K562 (cell line): ENCODE measurements around the gene BATF. TPM values are rescaled to one million over a fixed set of nuclear protein-coding genes. Genes with fewer than 3 reads are reported as not detected.

Experiments used
- EP400 ChIP-seq: fragments of 450-650 bp; IDR thresholded peaks from 2 replicates; pipeline ENCODE4 v1.6.1; 2017; ENCODE audit warnings: antibody characterized with exemption, mild to moderate bottlenecking, moderate library complexity
- JUN ChIP-seq, 2 experiments: sonication (generic) in 1 of 2; formaldehyde crosslinking in 1 of 2; IDR thresholded peaks; 2 replicates each; pipeline versions ENCODE4 v1.6.1 to v1.8.0; 2012 to 2022; ENCODE audit warnings: borderline replicate concordance in 2 of 2, mild to moderate bottlenecking in 2 of 2, improper control_type of control experiment in 1 of 2, low read depth in 1 of 2, low read length in 1 of 2, missing genetic modification reagents in 1 of 2
- JUND ChIP-seq, 2 experiments: IDR thresholded peaks; 2 replicates in 1 of 2; 3 replicates in 1 of 2; pipeline ENCODE4 v1.6.1; 2011; ENCODE audit warnings: borderline replicate concordance in 2 of 2, low read depth in 2 of 2, low read length in 2 of 2, improper control_type of control experiment in 1 of 2, missing biosample characterization in 1 of 2, missing genetic modification characterization in 1 of 2, missing genetic modification reagents in 1 of 2
- KHSRP ChIP-seq: fragments of 450-650 bp; IDR thresholded peaks from 2 replicates; pipeline ENCODE4 v1.6.1; 2017
- KLF10 ChIP-seq: fragments of 250-450 bp; sonication (Bioruptor Pico); IDR thresholded peaks from 2 replicates; pipeline ENCODE4 v1.6.1; 2021; ENCODE audit warnings: matching md5 sums
- MEF2A ChIP-seq: IDR thresholded peaks from 2 replicates; pipeline ENCODE4 v1.6.1; 2011; ENCODE audit warnings: low read depth, mild to moderate bottlenecking, low read length, moderate library complexity; ENCODE audit not compliant: control insufficient read depth
- NFE2L1 ChIP-seq: fragments of 450-650 bp; IDR thresholded peaks from 2 replicates; pipeline ENCODE4 v1.6.1; 2016; ENCODE audit warnings: missing genetic modification characterization, low read depth, mild to moderate bottlenecking, missing compliant biosample characterization, moderate library complexity, borderline replicate concordance
- RAD21 ChIP-seq, 2 experiments: fragments of 250-450 bp in 1 of 2; fragments of 450-650 bp in 1 of 2; sonication (Bioruptor Pico) in 1 of 2; formaldehyde crosslinking in 1 of 2; IDR thresholded peaks in 1 of 2; conservative IDR thresholded peaks in 1 of 2; 2 replicates each; pipeline versions ENCODE4 v1.4.0 to v1.8.0; 2020 to 2022; ENCODE audit warnings: mild to moderate bottlenecking in 2 of 2, moderate library complexity in 1 of 2
- RCOR1 ChIP-seq, 2 experiments: IDR thresholded peaks; 2 replicates each; pipeline ENCODE4 v1.6.1; 2012; ENCODE audit warnings: low read depth in 2 of 2, low read length in 2 of 2, borderline replicate concordance in 1 of 2, improper control_type of control experiment in 1 of 2
- SP2 ChIP-seq: IDR thresholded peaks from 2 replicates; pipeline ENCODE4 v1.6.1; 2011; ENCODE audit warnings: mild to moderate bottlenecking, low read depth, low read length, moderate library complexity; ENCODE audit not compliant: poor library complexity, severe bottlenecking; ENCODE audit errors: extremely low read depth
- TEAD2 ChIP-seq: fragments of 450-650 bp; IDR thresholded peaks from 2 replicates; pipeline ENCODE4 v1.6.1; 2016; ENCODE audit warnings: missing genetic modification characterization, control low read depth, missing compliant biosample characterization
- U2AF1 ChIP-seq: fragments of 200-400 bp; formaldehyde crosslinking; optimal IDR thresholded peaks from 2 replicates; pipeline ENCODE3; 2017; ENCODE audit warnings: mild to moderate bottlenecking, low read depth, low read length, moderate library complexity
- ZNF146 ChIP-seq: IDR thresholded peaks from one replicate; pipeline ENCODE4 v1.6.1; 2018; ENCODE audit warnings: missing compliant biosample characterization; ENCODE audit not compliant: unreplicated experiment
- ZNF263 ChIP-seq: sonication (generic); formaldehyde crosslinking; IDR thresholded peaks from 2 replicates; pipeline ENCODE4 v1.8.0; 2022; ENCODE audit warnings: mild to moderate bottlenecking, missing genetic modification reagents, borderline replicate concordance
- ZNF561 ChIP-seq: fragments of 450-650 bp; formaldehyde crosslinking; conservative IDR thresholded peaks from 2 replicates; pipeline ENCODE4 v1.4.0; 2020; ENCODE audit warnings: mild to moderate bottlenecking, moderate library complexity
- polyA plus RNA-seq, 8 experiments: library from polyadenylated mRNA; depleted of rRNA in 4 of 8; stranded (reverse) in 5 of 8; unstranded in 3 of 8; fragments of >200 nt; fragmentation: Nextera tagmentation in 2 of 8; fragmentation: Illumina TruSeq in 1 of 8; extraction: Ambion mirVana in 2 of 8; extraction: Trizol in 1 of 8; gene quantifications; 2 replicates each; pipeline versions ENCODE4 v1.2.1 to v1.2.3, GENCODE V29; 2011 to 2014; ENCODE audit warnings: inconsistent platforms in 1 of 8, missing spikeins in 1 of 8
- total RNA-seq, 7 experiments: library from RNA; depleted of rRNA in 6 of 7; stranded (reverse); fragments of >200 nt in 6 of 7; fragmentation: Illumina TruSeq in 2 of 7; extraction: Trizol in 2 of 7; gene quantifications; 2 replicates each; pipeline versions ENCODE4 v1.2.1 to v1.2.3, GENCODE V29; 2011 to 2021; ENCODE audit warnings: low replicate concordance in 1 of 7
- TF ChIP-seq, protein P1 (sequence below): fragments of 250-450 bp; sonication (Bioruptor Pico); IDR thresholded peaks from 2 replicates; pipeline ENCODE4 v1.4.0; 2020; ENCODE audit warnings: mild to moderate bottlenecking
- TF ChIP-seq, protein P2 (sequence below): fragments of 450-650 bp; IDR thresholded peaks from 2 replicates; pipeline ENCODE4 v1.6.1; 2018; ENCODE audit warnings: mild to moderate bottlenecking, low read depth; ENCODE audit not compliant: partially characterized antibody
- TF ChIP-seq, protein P3 (sequence below): fragments of 450-650 bp; formaldehyde crosslinking; IDR thresholded peaks from 2 replicates; pipeline ENCODE4 v1.4.0; 2020; ENCODE audit warnings: mild to moderate bottlenecking, moderate library complexity
- TF ChIP-seq, protein P4 (sequence below): fragments of 450-650 bp; formaldehyde crosslinking; IDR thresholded peaks from 2 replicates; pipeline ENCODE4 v1.4.0; 2022; ENCODE audit warnings: missing genetic modification characterization
- TF ChIP-seq, protein P5 (sequence below): fragments of 250-450 bp; sonication (Bioruptor Pico); IDR thresholded peaks from 2 replicates; pipeline ENCODE4 v1.5.0; 2021

The BATF gene
- total and polyA plus RNA-seq, 9 of the 15 experiments (the other 6 are each of a cell fraction or from before 2014, with no cell fraction given): 0.13 to 2.1 (median 0.55) TPM; not detected in 2

DNA sequence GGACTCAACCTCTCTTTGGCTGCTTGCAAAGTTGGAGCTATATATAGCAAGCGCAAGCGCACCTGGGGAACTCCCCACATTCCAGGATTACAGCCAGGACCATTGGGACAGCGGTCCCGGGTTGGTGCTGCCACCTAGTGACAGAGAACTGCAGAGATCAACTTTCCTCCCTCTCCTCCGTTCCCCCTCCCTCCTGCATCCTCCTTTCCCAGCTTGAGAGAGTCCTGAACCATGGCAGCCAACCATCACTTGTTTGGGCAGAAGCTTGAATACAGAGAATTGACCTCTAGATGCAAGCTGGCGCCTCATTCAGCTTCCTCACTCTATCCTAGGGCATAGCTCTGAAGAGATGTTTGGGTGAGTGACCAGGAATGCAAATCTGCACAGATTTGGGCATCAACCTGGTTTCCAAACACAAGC, 38.8 kb downstream of the BATF start (continued):
- no peak for TF ChIP-seq EP400
- TF ChIP-seq, protein P1, sequence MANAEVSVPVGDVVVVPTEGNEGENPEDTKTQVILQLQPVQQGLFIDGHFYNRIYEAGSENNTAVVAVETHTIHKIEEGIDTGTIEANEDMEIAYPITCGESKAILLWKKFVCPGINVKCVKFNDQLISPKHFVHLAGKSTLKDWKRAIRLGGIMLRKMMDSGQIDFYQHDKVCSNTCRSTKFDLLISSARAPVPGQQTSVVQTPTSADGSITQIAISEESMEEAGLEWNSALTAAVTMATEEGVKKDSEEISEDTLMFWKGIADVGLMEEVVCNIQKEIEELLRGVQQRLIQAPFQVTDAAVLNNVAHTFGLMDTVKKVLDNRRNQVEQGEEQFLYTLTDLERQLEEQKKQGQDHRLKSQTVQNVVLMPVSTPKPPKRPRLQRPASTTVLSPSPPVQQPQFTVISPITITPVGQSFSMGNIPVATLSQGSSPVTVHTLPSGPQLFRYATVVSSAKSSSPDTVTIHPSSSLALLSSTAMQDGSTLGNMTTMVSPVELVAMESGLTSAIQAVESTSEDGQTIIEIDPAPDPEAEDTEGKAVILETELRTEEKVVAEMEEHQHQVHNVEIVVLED: no peak
- TF ChIP-seq, protein P2, sequence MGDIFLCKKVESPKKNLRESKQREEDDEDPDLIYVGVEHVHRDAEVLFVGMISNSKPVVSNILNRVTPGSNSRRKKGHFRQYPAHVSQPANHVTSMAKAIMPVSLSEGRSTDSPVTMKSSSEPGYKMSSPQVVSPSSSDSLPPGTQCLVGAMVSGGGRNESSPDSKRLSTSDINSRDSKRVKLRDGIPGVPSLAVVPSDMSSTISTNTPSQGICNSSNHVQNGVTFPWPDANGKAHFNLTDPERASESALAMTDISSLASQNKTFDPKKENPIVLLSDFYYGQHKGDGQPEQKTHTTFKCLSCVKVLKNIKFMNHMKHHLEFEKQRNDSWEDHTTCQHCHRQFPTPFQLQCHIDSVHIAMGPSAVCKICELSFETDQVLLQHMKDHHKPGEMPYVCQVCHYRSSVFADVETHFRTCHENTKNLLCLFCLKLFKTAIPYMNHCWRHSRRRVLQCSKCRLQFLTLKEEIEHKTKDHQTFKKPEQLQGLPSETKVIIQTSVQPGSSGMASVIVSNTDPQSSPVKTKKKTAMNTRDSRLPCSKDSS: no peak
- 0 out of 2 replicates have a peak, but pooled peaks have one; percentile 4 for TF ChIP-seq MEF2A
- no peak for TF ChIP-seq KLF10 (CRISPR knock-in tag)
- TF ChIP-seq, protein P3, sequence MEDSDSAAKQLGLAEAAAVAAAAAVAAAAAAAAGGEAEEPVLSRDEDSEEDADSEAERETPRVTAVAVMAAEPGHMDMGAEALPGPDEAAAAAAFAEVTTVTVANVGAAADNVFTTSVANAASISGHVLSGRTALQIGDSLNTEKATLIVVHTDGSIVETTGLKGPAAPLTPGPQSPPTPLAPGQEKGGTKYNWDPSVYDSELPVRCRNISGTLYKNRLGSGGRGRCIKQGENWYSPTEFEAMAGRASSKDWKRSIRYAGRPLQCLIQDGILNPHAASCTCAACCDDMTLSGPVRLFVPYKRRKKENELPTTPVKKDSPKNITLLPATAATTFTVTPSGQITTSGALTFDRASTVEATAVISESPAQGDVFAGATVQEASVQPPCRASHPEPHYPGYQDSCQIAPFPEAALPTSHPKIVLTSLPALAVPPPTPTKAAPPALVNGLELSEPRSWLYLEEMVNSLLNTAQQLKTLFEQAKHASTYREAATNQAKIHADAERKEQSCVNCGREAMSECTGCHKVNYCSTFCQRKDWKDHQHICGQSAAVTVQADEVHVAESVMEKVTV (CRISPR knock-in tag): peak; percentile 40; the same call in 1 of the 2 replicates
- TF ChIP-seq, protein P4, sequence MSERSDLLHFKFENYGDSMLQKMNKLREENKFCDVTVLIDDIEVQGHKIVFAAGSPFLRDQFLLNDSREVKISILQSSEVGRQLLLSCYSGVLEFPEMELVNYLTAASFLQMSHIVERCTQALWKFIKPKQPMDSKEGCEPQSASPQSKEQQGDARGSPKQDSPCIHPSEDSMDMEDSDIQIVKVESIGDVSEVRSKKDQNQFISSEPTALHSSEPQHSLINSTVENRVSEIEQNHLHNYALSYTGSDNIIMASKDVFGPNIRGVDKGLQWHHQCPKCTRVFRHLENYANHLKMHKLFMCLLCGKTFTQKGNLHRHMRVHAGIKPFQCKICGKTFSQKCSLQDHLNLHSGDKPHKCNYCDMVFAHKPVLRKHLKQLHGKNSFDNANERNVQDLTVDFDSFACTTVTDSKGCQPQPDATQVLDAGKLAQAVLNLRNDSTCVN (CRISPR knock-in tag): no peak
- peak; percentile 87 for TF ChIP-seq TEAD2 (tag)
- no peak for TF ChIP-seq KHSRP
- TF ChIP-seq, protein P5, sequence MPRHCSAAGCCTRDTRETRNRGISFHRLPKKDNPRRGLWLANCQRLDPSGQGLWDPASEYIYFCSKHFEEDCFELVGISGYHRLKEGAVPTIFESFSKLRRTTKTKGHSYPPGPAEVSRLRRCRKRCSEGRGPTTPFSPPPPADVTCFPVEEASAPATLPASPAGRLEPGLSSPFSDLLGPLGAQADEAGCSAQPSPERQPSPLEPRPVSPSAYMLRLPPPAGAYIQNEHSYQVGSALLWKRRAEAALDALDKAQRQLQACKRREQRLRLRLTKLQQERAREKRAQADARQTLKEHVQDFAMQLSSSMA (CRISPR knock-in tag): no peak
- TF ChIP-seq NFE2L1 (tag): no peak
- TF ChIP-seq SP2: no peak
- no peak for TF ChIP-seq U2AF1
- TF ChIP-seq RCOR1 (IDR thresholded peaks at IDR 0.05; ENCODE audit: borderline replicate concordance in 1 of 2, low read depth in 2 of 2, low read length in 2 of 2): peak in 1 of 2 experiments; percentile 46; a peak in 1 of 4 replicates
- TF ChIP-seq ZNF263: no peak
- TF ChIP-seq RAD21 (CRISPR knock-in tag; conservative IDR thresholded peaks at IDR 0.05 in 1 of 2, IDR thresholded peaks at IDR 0.05 in 1 of 2): peak; percentile 72 to 86
- no peak for TF ChIP-seq ZNF561 (CRISPR knock-in tag)
- no peak for TF ChIP-seq JUN (IDR thresholded peaks at IDR 0.05; ENCODE audit: borderline replicate concordance, low read depth, low read length)
- TF ChIP-seq JUN (CRISPR knock-in tag; IDR thresholded peaks at IDR 0.05; ENCODE audit: borderline replicate concordance): no peak
- TF ChIP-seq JUND (IDR thresholded peaks at IDR 0.05; ENCODE audit: borderline replicate concordance, low read depth, low read length): peak; percentile 31; the same call in 1 of the 2 replicates
- no peak for TF ChIP-seq JUND (tag; IDR thresholded peaks at IDR 0.05; ENCODE audit: borderline replicate concordance, low read depth, low read length)
- TF ChIP-seq ZNF146 (CRISPR knock-in tag): no peak
